ENCODE data around the gene ZFAND2B. TPM values are rescaled to one million over a fixed set of nuclear protein-coding genes. Genes with fewer than 3 reads are reported as not detected.

ZFAND2B gene
- total RNA-seq, 6 donors from 2014 or later, result 38.7 to 59.7 (median 43.3) TPM

DNA sequence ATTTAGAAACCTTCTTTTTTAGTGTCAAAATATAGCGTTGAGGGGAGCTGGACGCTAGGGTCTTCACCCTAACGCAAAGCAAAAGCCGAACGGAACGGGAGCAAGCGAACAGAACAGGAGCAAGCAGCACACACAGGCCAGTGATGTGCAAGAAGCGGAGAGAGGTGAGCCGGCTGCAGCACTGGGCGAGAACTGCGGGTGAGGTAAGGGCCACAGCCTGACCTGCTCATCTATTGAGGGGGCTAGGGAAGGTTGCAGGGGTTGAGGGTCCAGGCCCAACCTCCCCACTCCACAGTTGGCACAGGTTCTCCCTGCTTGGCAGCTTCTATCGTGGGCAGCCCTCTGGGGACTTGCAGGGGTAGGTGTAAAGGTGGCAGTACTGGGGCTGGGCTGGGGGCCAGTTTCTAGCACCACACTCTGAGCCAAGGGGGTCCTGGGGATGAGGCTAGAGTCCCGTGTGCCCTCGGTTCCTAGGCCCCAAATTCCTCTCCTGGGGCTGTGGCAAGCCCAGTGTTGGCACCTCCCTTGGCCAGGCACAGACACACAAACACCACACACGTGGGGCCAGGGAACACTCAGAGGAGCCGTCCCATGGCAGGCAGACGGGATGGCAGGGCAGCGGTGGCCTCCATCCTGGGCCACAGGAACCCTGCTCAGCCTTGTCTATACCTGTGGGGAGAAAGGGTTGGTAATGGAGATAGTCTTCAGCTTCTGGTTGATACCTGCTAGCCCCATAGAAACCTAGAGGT is 13.4 kb downstream of the ZFAND2B start:
- H3K27ac ChIP-seq, result peak overlapping the region in 1 of 4 donors; percentile 91
- peaks cover 20 to 35% (median 29%) of the 10 kb centered on the region in 4 donors for H3K4me1 ChIP-seq
- TF ChIP-seq, protein P1, sequence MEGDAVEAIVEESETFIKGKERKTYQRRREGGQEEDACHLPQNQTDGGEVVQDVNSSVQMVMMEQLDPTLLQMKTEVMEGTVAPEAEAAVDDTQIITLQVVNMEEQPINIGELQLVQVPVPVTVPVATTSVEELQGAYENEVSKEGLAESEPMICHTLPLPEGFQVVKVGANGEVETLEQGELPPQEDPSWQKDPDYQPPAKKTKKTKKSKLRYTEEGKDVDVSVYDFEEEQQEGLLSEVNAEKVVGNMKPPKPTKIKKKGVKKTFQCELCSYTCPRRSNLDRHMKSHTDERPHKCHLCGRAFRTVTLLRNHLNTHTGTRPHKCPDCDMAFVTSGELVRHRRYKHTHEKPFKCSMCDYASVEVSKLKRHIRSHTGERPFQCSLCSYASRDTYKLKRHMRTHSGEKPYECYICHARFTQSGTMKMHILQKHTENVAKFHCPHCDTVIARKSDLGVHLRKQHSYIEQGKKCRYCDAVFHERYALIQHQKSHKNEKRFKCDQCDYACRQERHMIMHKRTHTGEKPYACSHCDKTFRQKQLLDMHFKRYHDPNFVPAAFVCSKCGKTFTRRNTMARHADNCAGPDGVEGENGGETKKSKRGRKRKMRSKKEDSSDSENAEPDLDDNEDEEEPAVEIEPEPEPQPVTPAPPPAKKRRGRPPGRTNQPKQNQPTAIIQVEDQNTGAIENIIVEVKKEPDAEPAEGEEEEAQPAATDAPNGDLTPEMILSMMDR (IDR thresholded peaks at IDR 0.05), result no peak
- TF ChIP-seq POLR2A (IDR thresholded peaks at IDR 0.05) (no peak), EP300 (IDR thresholded peaks at IDR 0.05) (no peak), POLR2AphosphoS5 (IDR thresholded peaks at IDR 0.05) (no peak)
- H3K4me3 ChIP-seq, result no peak overlapping the region
- DNase-seq (peak in 1 of 2 donors; percentile 55), ATAC-seq (ENCODE audit: low FRiP score in 2 of 2) (no peak)
- H3K36me3 ChIP-seq, result peaks cover 45 to 60% (median 54%) of the 10 kb centered on the region in 4 donors
- no peaks in the 10 kb centered on the region for H3K9me3 ChIP-seq
- WGBS, 2 donors, result 90 to 93% methylated on average over 16 of the region's 18 CpGs
- no peaks in the 10 kb centered on the region for H3K27me3 ChIP-seq

- Histone ChIP-seq H3K27ac (no peak overlapping the region), H3K4me1 (peaks cover 20 to 38% (median 29%) of the 10 kb centered on the region in 4 donors), H3K9me3 (no peaks in the 10 kb centered on the region), H3K27me3 (no peaks in the 10 kb centered on the region), H3K4me3 (no peak overlapping the region), H3K36me3 (peaks cover 46 to 65% (median 60%) of the 10 kb centered on the region in 4 donors)
- DNase-seq, result peak in 1 of 2 donors; percentile 57
- WGBS, 2 donors, result 83 to 92% methylated on average over 16 to 19 of the region's 19 CpGs
- no peak for ATAC-seq (ENCODE audit: low FRiP score in 2 of 2)
- TF ChIP-seq POLR2AphosphoS5 (IDR thresholded peaks at IDR 0.05), result no peak
- TF ChIP-seq POLR2A (IDR thresholded peaks at IDR 0.05), result no peak
Observed at GRCh38 chr2:219220652-219221402, 14.2 kb downstream of the ZFAND2B start.

GRCh38 chr2:219221957-219222518 is 15.5 kb downstream of the ZFAND2B start:
- peak in 1 of 2 donors; percentile 62 for DNase-seq
- no peak overlapping the region for H3K27ac ChIP-seq
- H3K4me1 ChIP-seq, result peaks cover 22 to 40% (median 25%) of the 10 kb centered on the region in 4 donors
- H3K4me3 ChIP-seq, result no peak overlapping the region
- no peak for ATAC-seq (ENCODE audit: low FRiP score in 2 of 2)
- no peak for TF ChIP-seq POLR2AphosphoS5 (IDR thresholded peaks at IDR 0.05)
- TF ChIP-seq POLR2A (IDR thresholded peaks at IDR 0.05), result no peak
- TF ChIP-seq EP300 (IDR thresholded peaks at IDR 0.05), result no peak
- TF ChIP-seq, protein P1 (IDR thresholded peaks at IDR 0.05), result no peak
- no peaks in the 10 kb centered on the region for H3K27me3 ChIP-seq
- 93 to 98% methylated on average over 6 to 16 of the region's 16 CpGs for WGBS, 2 donors
- H3K36me3 ChIP-seq, result peaks cover 46 to 77% (median 66%) of the 10 kb centered on the region in 4 donors
- H3K9me3 ChIP-seq, result no peaks in the 10 kb centered on the region

GRCh38 chr2:219223831-219224610 is 17.4 kb downstream of the ZFAND2B start:
- TF ChIP-seq POLR2A (IDR thresholded peaks at IDR 0.05) (no peak), POLR2AphosphoS5 (IDR thresholded peaks at IDR 0.05) (no peak), EP300 (IDR thresholded peaks at IDR 0.05) (no peak)
- no peak overlapping the region for H3K27ac ChIP-seq
- ATAC-seq (ENCODE audit: low FRiP score in 2 of 2) (no peak), DNase-seq (peak in 1 of 2 donors; percentile 43)
- peaks cover 46 to 79% (median 66%) of the 10 kb centered on the region in 4 donors for H3K36me3 ChIP-seq
- 94% methylated on average over 26 to 31 of the region's 31 CpGs for WGBS, 2 donors
- no peaks in the 10 kb centered on the region for H3K9me3 ChIP-seq
- no peak overlapping the region for H3K4me3 ChIP-seq
- peaks cover 21 to 39% (median 26%) of the 10 kb centered on the region in 4 donors for H3K4me1 ChIP-seq
- no peaks in the 10 kb centered on the region for H3K27me3 ChIP-seq

- ATAC-seq (ENCODE audit: low FRiP score in 2 of 2) (no peak), DNase-seq (peak in 1 of 2 donors; percentile 57)
- Histone ChIP-seq H3K4me3 (no peak overlapping the region), H3K9me3 (no peaks in the 10 kb centered on the region), H3K4me1 (peaks cover 16 to 33% (median 20%) of the 10 kb centered on the region in 4 donors), H3K27me3 (no peaks in the 10 kb centered on the region), H3K36me3 (peaks cover 42 to 68% (median 58%) of the 10 kb centered on the region in 4 donors), H3K27ac (peak overlapping the region in 1 of 4 donors; percentile 52)
- TF ChIP-seq POLR2AphosphoS5 (IDR thresholded peaks at IDR 0.05) (peak in 1 of 2 donors; percentile 31), EP300 (IDR thresholded peaks at IDR 0.05) (no peak)
- whole genome bisulfite sequencing, 2 donors, result 61 to 68% methylated on average over 3 of the region's 3 CpGs
Observed at GRCh38 chr2:219225350-219225749, 18.8 kb downstream of the ZFAND2B start.

All from upper lobe of left lung (tissue), 6 donors.